GM23248 (cell line): Measurements from ENCODE around the gene MUS81. TPM values are rescaled to one million over a fixed set of nuclear protein-coding genes. Genes with fewer than 3 reads are reported as not detected.

ENCODE experiments used
- DNase-seq: peaks from one replicate; pipeline ENCODE4 v3.0.0-alpha.2; 2015
- H2AFZ ChIP-seq: fragments of 200-600 bp; sonication (generic); 2 replicates; pipeline ENCODE4 v1.6.1; 2016; ENCODE audit warnings: antibody characterized with exemption
- H3F3A ChIP-seq: fragments of 200-600 bp; sonication (generic); 2 replicates; pipeline ENCODE4 v1.6.1; 2016; ENCODE audit warnings: mild to moderate bottlenecking, antibody characterized with exemption, mixed run types; ENCODE audit not compliant: insufficient read depth
- H3K27ac ChIP-seq: fragments of 200-600 bp; sonication (generic); 2 replicates; pipeline ENCODE4 v1.5.1; 2016; ENCODE audit warnings: mild to moderate bottlenecking
- H3K27me3 ChIP-seq: fragments of 200-600 bp; sonication (generic); replicated peaks from 2 replicates; pipeline ENCODE4 v1.6.1; 2016; ENCODE audit warnings: mild to moderate bottlenecking; ENCODE audit not compliant: insufficient read depth
- H3K36me3 ChIP-seq: fragments of 200-600 bp; sonication (generic); 2 replicates; pipeline ENCODE4 v1.6.1; 2016; ENCODE audit warnings: low read depth, mild to moderate bottlenecking
- H3K4me1 ChIP-seq: fragments of 200-600 bp; sonication (generic); 2 replicates; pipeline ENCODE4 v1.6.1; 2016; ENCODE audit warnings: mild to moderate bottlenecking; ENCODE audit not compliant: insufficient read depth
- H3K4me2 ChIP-seq: fragments of 200-600 bp; sonication (generic); one replicate; pipeline ENCODE4 v1.6.1; 2016; ENCODE audit warnings: mild to moderate bottlenecking; ENCODE audit not compliant: unreplicated experiment
- H3K4me3 ChIP-seq: fragments of 200-600 bp; sonication (generic); 2 replicates; pipeline ENCODE4 v1.5.1; 2016; ENCODE audit warnings: mild to moderate bottlenecking
- H3K79me2 ChIP-seq: fragments of 200-600 bp; sonication (generic); 2 replicates; pipeline ENCODE4 v1.6.1; 2016; ENCODE audit warnings: mild to moderate bottlenecking; ENCODE audit not compliant: insufficient read depth
- H3K9ac ChIP-seq: fragments of 200-600 bp; sonication (generic); 2 replicates; pipeline ENCODE4 v1.6.1; 2016; ENCODE audit warnings: mild to moderate bottlenecking
- H3K9me2 ChIP-seq: fragments of 200-600 bp; sonication (generic); 2 replicates; pipeline ENCODE4 v1.6.1; 2016; ENCODE audit warnings: mixed run types, mild to moderate bottlenecking, moderate library complexity; ENCODE audit not compliant: insufficient read depth
- H3K9me3 ChIP-seq: fragments of 200-600 bp; sonication (generic); one replicate; pipeline ENCODE4 v1.6.1; 2017; ENCODE audit warnings: low read depth
- H4K20me1 ChIP-seq: fragments of 200-600 bp; sonication (generic); 2 replicates; pipeline ENCODE4 v1.6.0; 2016; ENCODE audit not compliant: insufficient read depth
- EZH2 ChIP-seq: fragments of 200-600 bp; sonication (generic); IDR thresholded peaks from 2 replicates; pipeline ENCODE4 v1.6.1; 2018; ENCODE audit warnings: antibody characterized with exemption, mild to moderate bottlenecking; ENCODE audit not compliant: insufficient read depth, poor library complexity, severe bottlenecking
- EZH2phosphoT487 ChIP-seq: fragments of 200-600 bp; sonication (generic); IDR thresholded peaks from 2 replicates; pipeline ENCODE4 v1.6.1; 2018; ENCODE audit warnings: antibody characterized with exemption, moderate library complexity, mild to moderate bottlenecking, low read depth; ENCODE audit not compliant: insufficient read depth
- WGBS, 2 experiments: methylation state at CpG; one replicate each; pipeline ENCODE4 v1.1.6; 2015 to 2017; ENCODE audit warnings: low lambda C conversion rate in 2 of 2, low coverage in 1 of 2; ENCODE audit errors: missing lambda C conversion rate in 2 of 2; 5-methylcytosine and 5-hydroxymethylcytosine counted together
- in situ Hi-C: fragments of 300-500 bp; cut with MboI; formaldehyde crosslinking; loops from 2 replicates; pipeline ENCODE4 v1.15.0; 2020
- polyA plus RNA-seq: library from polyadenylated mRNA; unstranded; fragments of >200 nt; fragmentation: Nextera tagmentation; extraction: Ambion mirVana; gene quantifications from 2 replicates; pipeline ENCODE4 v1.2.1, GENCODE V29; 2016
- total RNA-seq: library from RNA; depleted of rRNA; stranded (reverse); fragments of >200 nt; shearing (Covaris generic); gene quantifications from 2 replicates; pipeline ENCODE4 v1.2.3, GENCODE V29; 2014

The MUS81 gene
- total and polyA plus RNA-seq, 2 experiments from 2014 or later: 42.0 to 56.0 TPM

- Histone ChIP-seq H3K27ac (no peak overlapping the region), H3K27me3 (no peaks in the 10 kb centered on the region), H2AFZ (no peak overlapping the region), H3K79me2 (no peaks in the 10 kb centered on the region; the same call in 1 of the 2 replicates), H3F3A (peaks cover 30% of the 10 kb centered on the region), H3K4me2 (no peak overlapping the region), H4K20me1 (no peaks in the 10 kb centered on the region), H3K9me3 (no peaks in the 10 kb centered on the region), H3K4me1 (peaks cover 45% of the 10 kb centered on the region), H3K9me2 (no peaks in the 10 kb centered on the region), H3K9ac (no peak overlapping the region), H3K4me3 (no peak overlapping the region), H3K36me3 (no peaks in the 10 kb centered on the region)
- in situ Hi-C loops: no loop called here
- TF ChIP-seq EZH2: no peak
- no peak for TF ChIP-seq EZH2phosphoT487
- 93 to 95% methylated on average over 6 of the region's 6 CpGs for WGBS, 2 experiments
- no peak for DNase-seq
Observed at GRCh38 chr11:65907878-65908277, 47.6 kb downstream of the MUS81 start.

GRCh38 chr11:65911682-65912568, 51.7 kb downstream of the MUS81 start:
- Histone ChIP-seq H3F3A (peaks cover 50% of the 10 kb centered on the region), H3K79me2 (peaks cover 12% of the 10 kb centered on the region), H3K9ac (peak overlapping the region; percentile 76), H3K27ac (peak overlapping the region; percentile 99), H3K9me3 (no peaks in the 10 kb centered on the region), H3K4me1 (peaks cover 59% of the 10 kb centered on the region), H2AFZ (0 out of 2 replicates have a peak overlapping the region, but pooled peaks have one; percentile 6), H3K9me2 (no peaks in the 10 kb centered on the region), H4K20me1 (no peaks in the 10 kb centered on the region), H3K27me3 (no peaks in the 10 kb centered on the region), H3K4me2 (peak overlapping the region; percentile 59), H3K4me3 (peak overlapping the region; percentile 27; the same call in 1 of the 2 replicates), H3K36me3 (no peaks in the 10 kb centered on the region)
- TF ChIP-seq EZH2 (no peak), EZH2phosphoT487 (no peak)
- in situ Hi-C loops: no loop called here
- peak; percentile 95 for DNase-seq
- 9 to 12% methylated on average over 13 to 14 of the region's 14 CpGs for WGBS, 2 experiments

GRCh38 chr11:65912845-65913244, 52.6 kb downstream of the MUS81 start:
- H3K4me2 ChIP-seq: peak overlapping the region; percentile 59
- no peaks in the 10 kb centered on the region for H3K36me3 ChIP-seq
- H2AFZ ChIP-seq: no peak overlapping the region
- TF ChIP-seq EZH2 (no peak), EZH2phosphoT487 (no peak)
- 0 out of 2 replicates have a peak overlapping the region, but pooled peaks have one; percentile 7 for H3K4me3 ChIP-seq
- in situ Hi-C loops: no loop called here
- peaks cover 21% of the 10 kb centered on the region for H3K79me2 ChIP-seq
- H3K4me1 ChIP-seq: peaks cover 66% of the 10 kb centered on the region
- no peaks in the 10 kb centered on the region for H3K9me3 ChIP-seq
- H3K9ac ChIP-seq: peak overlapping the region; percentile 76
- peak overlapping the region; percentile 99 for H3K27ac ChIP-seq
- H3K9me2 ChIP-seq: no peaks in the 10 kb centered on the region
- H4K20me1 ChIP-seq: no peaks in the 10 kb centered on the region
- peaks cover 58% of the 10 kb centered on the region for H3F3A ChIP-seq
- peak; percentile 88 for DNase-seq
- WGBS, 2 experiments: 0 to 11% methylated on average over 4 of the region's 4 CpGs
- H3K27me3 ChIP-seq: no peaks in the 10 kb centered on the region

GRCh38 chr11:65915101-65915820, 55.0 kb downstream of the MUS81 start:
- H3K79me2 ChIP-seq: peaks cover 39% of the 10 kb centered on the region
- no peak overlapping the region for H2AFZ ChIP-seq

More at GRCh38 chr11:65915101-65915820, 55.0 kb downstream of the MUS81 start:
- H3K36me3 ChIP-seq: no peaks in the 10 kb centered on the region
- H3K27me3 ChIP-seq: no peaks in the 10 kb centered on the region
- peak overlapping the region; percentile 76 for H3K4me2 ChIP-seq
- H3K4me1 ChIP-seq: peaks cover 70% of the 10 kb centered on the region
- peaks cover 65% of the 10 kb centered on the region for H3F3A ChIP-seq
- peak overlapping the region; percentile 81 for H3K9ac ChIP-seq
- H4K20me1 ChIP-seq: no peaks in the 10 kb centered on the region
- in situ Hi-C loops: no loop called here
- peak overlapping the region; percentile 83 for H3K4me3 ChIP-seq
- DNase-seq: peak; percentile 55
- no peaks in the 10 kb centered on the region for H3K9me3 ChIP-seq
- TF ChIP-seq EZH2phosphoT487: no peak
- TF ChIP-seq EZH2: no peak
- 22 to 29% methylated on average over 9 to 10 of the region's 10 CpGs for WGBS, 2 experiments
- peak overlapping the region; percentile 99 for H3K27ac ChIP-seq
- H3K9me2 ChIP-seq: no peaks in the 10 kb centered on the region
